EL (cell line): Measurements from ENCODE around the gene TFDP2.
"Not testable (repeated sequence)": the region's sequence is repeated elsewhere in the genome, so short reads cannot be mapped to it uniquely, and the experiment has no call there.

Experiments
- DNase-seq: peaks from one replicate; pipeline ENCODE4 v3.0.0-alpha.2; 2016

The TFDP2 gene

DNA sequence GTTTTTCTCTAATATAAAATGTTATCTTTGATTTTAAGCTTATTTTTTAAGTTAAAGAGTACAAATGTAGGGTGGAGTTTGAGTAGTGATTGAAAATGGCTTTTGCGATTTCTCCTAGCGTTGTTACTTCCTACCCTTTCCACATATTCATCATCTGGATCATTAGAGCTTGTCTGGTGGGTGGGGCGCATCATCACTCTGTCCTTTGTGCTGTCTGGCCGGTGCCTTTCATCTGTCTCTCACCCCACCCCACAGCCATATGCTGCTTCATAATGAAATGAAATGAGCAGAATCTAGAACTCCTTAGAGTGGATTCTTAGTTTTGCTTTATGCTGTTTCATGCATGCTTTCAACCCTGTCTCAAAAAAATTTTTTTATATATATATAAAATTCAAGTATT lies 228.6 kb downstream of the TFDP2 start:
- no peak for DNase-seq

DNA sequence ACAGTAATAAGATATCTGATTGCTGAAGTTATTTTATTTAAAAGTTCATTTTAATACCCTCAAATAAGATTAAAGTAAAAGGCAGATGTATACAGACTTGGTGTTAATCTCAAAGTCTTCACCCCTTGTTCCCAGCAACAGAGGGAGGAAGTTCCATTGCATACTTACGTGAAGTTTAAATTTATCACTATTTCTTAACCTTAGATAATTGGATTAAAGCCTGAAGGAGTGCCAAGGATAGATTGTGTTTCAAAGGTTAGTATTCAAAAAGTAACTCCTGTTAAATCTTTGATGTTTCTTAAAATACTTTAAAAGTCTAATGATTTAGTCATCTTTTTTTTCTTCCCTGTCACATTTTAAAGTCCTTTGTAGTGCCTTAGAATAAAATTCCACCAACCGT lies 233.6 kb downstream of the TFDP2 start:
- no peak for DNase-seq

DNA sequence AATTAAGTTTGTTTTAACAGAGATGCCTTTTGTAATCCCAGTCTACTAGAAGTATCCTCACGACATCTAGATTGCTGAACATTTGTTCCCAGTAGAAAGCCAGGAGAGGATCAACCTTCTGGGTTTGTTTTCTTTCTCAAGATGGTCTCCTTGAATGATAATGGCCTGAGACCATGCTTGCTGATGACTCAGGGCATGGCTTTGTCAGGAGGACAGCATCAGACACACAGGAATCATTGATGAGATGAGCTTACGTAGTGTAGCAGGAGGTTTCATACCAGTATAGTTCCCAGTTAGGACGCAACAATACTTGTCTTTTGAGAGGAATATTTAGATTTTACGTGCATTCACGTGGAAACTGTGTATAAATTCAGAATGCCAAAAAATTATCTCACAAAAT lies 234.3 kb downstream of the TFDP2 start:
- DNase-seq = no peak

DNA sequence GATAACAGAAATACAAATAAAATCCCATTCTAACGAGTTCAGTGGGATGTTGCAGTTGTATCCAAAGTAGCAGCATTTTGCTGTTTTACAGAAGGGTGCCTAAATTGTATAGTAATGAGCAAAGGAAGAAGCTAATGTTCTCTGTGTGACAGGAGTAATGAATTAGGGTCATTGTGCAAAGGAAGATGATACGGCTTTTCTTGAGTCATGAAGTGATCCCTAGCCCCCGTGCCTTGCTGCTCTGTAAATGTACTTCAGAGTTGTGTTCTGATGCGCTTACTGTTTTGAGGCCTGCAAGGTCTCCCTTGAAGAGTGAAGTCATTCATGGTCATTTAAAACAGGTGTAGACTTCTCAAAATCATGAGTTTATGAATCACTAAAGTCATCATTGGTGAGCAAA lies 235.0 kb downstream of the TFDP2 start:
- DNase-seq = no peak

DNA sequence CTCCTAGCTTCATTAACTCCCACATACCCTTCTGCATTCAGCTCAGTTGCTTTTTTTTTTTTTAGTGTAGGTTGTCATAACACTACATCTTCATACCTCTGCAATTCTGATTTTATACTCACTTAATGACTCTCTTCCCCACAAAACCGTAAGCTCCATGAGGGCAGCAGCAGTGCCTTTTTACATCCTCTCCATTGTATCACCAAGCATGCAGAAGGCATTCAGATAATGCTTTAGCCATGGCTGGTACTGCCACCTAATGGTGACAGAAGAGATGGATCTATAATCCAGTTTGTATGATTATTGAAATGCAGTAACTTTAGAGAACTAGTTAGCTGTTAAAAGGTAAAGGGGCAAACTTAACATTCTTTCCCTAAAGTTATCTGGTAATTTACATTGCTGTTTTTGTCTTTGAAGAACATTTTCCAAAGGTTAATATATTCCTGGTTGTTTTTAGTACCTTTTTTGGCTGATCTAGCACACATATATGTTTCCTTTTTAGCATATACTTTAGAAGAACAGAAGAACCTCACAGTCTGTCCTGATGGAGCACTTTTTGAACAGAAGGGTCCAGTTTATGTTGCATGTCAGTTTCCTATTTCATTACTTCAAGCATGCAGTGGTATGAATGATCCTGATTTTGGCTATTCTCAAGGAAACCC lies 236.1 kb downstream of the TFDP2 start:
- peak; percentile 54 for DNase-seq

DNA sequence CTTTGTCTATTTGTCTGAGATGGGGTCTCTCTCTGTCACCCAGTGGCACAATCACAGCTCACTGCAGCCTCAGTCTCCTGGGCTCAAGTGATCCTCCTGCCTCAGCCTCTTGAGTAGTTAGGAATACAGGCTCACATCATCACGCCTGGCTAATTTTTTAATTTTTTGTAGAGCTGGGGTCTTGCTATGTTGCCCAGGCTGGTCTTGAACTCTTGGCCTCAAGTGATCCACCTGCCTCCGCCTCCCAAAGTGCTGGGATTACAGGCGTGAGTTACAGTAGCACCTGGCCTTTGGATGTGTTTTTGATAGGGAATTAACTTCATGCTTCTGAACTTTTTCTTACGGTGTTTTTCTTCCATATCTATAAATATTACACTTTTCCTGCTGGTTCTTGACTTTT lies 239.4 kb downstream of the TFDP2 start:
- DNase-seq = not testable (repeated sequence)

DNA sequence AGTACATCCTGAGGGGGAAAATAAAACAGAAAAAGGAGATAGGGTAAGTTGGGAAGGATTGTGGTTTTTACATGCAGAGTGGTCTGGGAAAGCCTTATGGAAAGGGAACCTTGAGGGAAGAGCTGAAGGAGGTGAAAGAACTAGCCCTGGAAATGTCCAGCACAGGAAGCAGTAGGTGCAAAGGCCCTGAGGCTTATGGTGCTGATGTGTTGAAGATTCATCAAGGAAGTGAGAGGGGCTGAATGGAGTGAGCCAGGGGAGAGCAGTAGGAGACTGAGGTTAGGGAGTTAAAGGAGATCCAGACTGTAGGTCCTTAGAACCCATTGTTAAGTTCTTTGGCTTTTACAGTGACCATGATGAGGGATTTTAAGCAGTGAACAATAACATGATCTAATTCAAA lies 239.9 kb downstream of the TFDP2 start:
- DNase-seq = no peak

DNA sequence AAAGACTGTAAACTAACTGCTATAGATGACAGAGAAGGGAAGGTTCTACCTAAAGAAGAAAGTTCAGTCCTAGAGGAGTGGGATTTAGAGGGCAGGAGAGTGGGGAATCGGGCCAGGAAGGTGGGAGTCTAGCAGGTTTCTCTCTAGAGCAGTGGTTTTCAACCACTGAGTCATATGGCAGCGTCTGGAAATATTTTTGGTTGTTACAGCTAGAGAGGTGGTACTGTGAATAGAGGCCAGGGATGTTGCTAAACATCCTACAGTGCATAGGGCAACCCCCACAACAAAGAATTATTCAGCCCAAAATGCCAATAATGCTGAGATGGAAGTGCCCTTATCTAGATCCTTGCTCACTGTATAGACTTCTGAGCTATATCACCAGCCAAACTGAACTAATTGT lies 244.2 kb downstream of the TFDP2 start:
- no peak for DNase-seq

DNA sequence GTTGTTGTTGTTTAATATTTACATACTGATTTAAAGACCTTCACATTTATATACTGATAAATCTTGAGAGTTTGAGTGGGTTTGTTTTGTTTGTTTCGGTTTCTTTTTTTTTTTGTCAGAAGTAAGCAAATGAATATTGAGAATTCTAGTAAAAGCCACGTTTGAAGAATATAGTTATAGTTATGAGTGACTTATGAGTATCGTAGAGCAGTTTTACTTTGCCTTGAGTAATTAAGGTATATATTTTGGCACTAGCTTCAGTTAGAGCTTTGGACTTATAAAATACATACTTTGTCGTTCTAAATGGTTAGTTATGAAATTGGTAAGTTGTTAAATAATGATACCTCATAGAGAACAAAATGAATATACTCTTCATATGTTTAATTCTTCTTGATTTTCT lies 245.1 kb downstream of the TFDP2 start:
- DNase-seq = no peak

DNA sequence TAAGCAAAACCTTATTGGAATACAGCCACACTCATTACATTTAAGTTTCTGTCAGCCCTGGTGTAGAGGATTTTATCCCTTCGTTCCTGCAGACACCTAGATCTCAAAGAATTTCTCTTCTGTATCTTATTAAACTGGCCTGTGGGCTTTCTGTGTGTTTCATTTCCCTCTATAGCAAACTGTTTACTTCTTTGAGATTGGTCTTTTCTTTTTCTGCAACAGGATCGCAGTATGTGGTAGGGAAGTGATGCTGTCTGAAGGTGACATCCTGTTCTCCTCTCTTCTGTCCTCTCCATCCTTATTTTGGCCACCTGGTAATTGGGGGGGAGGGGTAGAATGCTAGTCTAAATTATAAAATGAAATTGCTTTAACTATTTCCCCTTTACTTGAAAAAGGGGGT lies 247.4 kb downstream of the TFDP2 start:
- no peak for DNase-seq

DNA sequence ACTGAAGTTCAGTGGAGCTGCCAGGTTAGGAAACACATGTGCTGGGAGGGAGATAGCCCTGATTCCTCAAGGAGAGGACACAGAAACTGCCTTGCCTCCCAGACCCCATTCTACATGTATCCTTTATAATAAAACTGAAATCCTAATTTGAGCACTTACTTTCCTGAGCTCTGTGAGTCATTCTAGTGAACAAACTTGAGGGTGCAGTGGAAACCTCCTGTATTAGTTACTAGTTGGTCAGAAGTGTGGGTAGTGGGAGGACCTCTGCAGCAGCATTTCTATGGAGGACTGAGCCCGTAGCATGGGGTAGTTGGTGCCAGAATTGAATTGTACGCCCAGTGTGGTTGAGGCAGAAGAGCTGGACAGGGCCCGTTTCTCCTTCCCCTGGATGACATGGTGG lies 249.0 kb downstream of the TFDP2 start:
- DNase-seq = no peak

DNA sequence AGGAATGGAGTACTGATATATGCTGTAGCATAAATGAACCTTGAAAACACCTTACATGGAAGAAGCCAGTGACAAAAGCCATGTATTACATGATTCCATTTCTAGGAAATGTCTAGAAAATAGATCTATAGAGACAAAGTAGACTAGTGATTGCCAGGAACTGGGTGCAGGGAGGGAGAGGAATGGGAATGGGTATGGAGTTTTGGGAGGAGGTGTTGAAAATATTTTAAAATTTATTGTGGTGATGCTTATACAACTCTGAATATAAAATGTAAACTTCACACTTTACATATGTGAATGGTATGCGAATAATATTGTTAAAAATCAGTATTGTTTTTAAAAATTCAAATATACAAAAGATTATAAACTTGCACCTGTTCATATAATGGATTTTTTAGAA lies 250.4 kb downstream of the TFDP2 start:
- no peak for DNase-seq

DNA sequence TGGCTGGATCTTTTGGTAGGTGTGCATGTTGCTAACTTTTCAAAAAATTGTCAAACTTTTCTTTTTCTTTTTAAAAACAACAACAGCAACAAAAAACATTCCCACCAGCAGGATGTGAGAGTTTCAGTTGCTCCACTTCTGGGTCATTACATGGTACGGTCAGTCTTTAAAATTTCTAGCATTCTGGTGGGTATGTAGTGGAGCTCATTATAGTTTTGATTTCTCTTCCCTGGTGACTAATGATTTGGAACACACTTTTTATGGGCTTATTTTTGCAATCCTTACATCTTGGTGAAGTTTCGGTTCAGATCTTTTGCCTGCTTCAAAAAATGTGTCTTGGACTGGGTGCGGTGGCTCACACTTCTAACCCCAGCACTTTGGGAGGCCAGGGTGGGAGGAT lies 253.6 kb downstream of the TFDP2 start:
- DNase-seq = peak; percentile 8

DNA sequence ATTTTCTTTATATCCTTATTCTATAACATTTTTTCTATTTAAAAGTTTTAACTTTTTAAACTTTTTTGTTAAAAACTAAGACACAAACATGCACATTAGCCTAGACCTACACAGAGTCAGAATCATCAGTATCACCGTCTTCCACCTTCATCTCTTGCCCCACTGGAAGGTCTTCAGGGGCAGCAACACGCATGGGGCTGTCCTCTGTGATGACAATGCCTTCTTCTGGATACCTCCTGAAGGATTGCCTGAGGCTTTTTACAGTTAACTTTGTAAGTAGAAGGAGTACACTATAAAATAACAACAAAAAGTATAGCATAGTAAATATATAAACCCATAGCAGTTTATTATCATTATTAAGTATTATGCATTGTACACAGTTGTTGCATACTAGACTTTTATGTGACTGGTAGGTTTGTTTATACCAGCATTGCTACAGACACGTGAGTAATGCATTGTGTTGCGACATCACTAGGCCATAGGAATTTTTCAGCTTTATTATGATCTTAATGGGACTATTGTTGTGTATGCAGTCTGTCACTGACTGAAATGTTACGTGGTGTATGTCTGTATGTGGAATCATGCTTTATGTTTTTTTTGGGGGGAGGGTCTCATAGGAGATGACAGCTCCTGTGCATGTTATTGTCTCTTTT lies 254.7 kb downstream of the TFDP2 start:
- peak; percentile 83 for DNase-seq
